ENCODE results near the gene ODF4. TPM values are rescaled to one million over a fixed set of nuclear protein-coding genes. Genes with fewer than 3 reads are reported as not detected.

The ODF4 gene
- total RNA-seq, 6 experiments from 2014 or later = not detected

- Mint-ChIP-seq H3K4me3 (peak overlapping the region; percentile 75; the same call in 1 of the 2 replicates), H3K27ac (no peak overlapping the region)
- TF ChIP-seq, protein P1, sequence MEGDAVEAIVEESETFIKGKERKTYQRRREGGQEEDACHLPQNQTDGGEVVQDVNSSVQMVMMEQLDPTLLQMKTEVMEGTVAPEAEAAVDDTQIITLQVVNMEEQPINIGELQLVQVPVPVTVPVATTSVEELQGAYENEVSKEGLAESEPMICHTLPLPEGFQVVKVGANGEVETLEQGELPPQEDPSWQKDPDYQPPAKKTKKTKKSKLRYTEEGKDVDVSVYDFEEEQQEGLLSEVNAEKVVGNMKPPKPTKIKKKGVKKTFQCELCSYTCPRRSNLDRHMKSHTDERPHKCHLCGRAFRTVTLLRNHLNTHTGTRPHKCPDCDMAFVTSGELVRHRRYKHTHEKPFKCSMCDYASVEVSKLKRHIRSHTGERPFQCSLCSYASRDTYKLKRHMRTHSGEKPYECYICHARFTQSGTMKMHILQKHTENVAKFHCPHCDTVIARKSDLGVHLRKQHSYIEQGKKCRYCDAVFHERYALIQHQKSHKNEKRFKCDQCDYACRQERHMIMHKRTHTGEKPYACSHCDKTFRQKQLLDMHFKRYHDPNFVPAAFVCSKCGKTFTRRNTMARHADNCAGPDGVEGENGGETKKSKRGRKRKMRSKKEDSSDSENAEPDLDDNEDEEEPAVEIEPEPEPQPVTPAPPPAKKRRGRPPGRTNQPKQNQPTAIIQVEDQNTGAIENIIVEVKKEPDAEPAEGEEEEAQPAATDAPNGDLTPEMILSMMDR (IDR thresholded peaks at IDR 0.05) = no peak
Measured at GRCh38 chr17:8327303-8327649, 12.4 kb upstream of the ODF4 start.

GRCh38 chr17:8332128-8332527 is 7.5 kb upstream of the ODF4 start:
- no peaks in the 10 kb centered on the region for H3K4me1 Mint-ChIP-seq (ENCODE audit: low read depth)
- H3K4me3 Mint-ChIP-seq = no peak overlapping the region
- no peak overlapping the region for H3K27ac Mint-ChIP-seq
- peaks cover 20% of the 10 kb centered on the region for H3K27me3 Mint-ChIP-seq (ENCODE audit: insufficient read depth)
- TF ChIP-seq, protein P1 (IDR thresholded peaks at IDR 0.05) = no peak
- no peaks in the 10 kb centered on the region for H3K9me3 Mint-ChIP-seq
- no peak for DNase-seq
- H3K36me3 Mint-ChIP-seq (ENCODE audit: low read depth) = no peaks in the 10 kb centered on the region

More at GRCh38 chr17:8327303-8327649, 12.4 kb upstream of the ODF4 start:
- Mint-ChIP-seq H3K4me1 (ENCODE audit: low read depth) (no peaks in the 10 kb centered on the region), H3K27me3 (ENCODE audit: insufficient read depth) (peaks cover 23% of the 10 kb centered on the region), H3K36me3 (ENCODE audit: low read depth) (no peaks in the 10 kb centered on the region), H3K9me3 (no peaks in the 10 kb centered on the region)
- DNase-seq = no peak

GRCh38 chr17:8332688-8333087 is 7.0 kb upstream of the ODF4 start:
- DNase-seq = no peak
- TF ChIP-seq, protein P1 (IDR thresholded peaks at IDR 0.05) = no peak
- peaks cover 20% of the 10 kb centered on the region for H3K27me3 Mint-ChIP-seq (ENCODE audit: insufficient read depth)
- H3K9me3 Mint-ChIP-seq = no peaks in the 10 kb centered on the region
- no peak overlapping the region for H3K4me3 Mint-ChIP-seq
- H3K27ac Mint-ChIP-seq = no peak overlapping the region
- 0 out of 2 replicates have a peak, but pooled peaks cover 1% of the 10 kb centered on the region for H3K4me1 Mint-ChIP-seq (ENCODE audit: low read depth)
- no peaks in the 10 kb centered on the region for H3K36me3 Mint-ChIP-seq (ENCODE audit: low read depth)

DNA sequence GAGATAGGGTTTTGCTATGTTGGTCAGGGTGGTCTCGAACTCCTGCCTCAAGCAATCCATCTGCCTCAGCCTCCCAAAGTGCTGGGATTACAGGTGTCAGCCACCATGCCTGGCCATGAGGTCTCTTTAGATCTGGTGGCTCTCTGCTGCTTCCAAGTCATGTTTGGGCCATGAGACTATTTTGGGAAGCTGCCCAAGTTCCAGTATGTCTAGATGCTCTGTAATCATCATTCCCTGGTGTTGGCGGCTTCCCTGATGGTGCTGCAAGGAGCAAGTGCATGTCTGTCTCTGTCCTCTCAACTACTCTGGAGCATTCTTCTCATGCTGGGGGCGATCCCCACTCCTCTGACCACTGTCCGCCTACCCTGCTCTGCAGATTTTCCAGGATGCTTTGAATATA is 6.4 kb upstream of the ODF4 start:
- H3K27ac Mint-ChIP-seq = no peak overlapping the region
- H3K36me3 Mint-ChIP-seq (ENCODE audit: low read depth) = no peaks in the 10 kb centered on the region
- no peak for DNase-seq
- peaks cover 7% of the 10 kb centered on the region; the same call in 1 of the 2 replicates for H3K4me1 Mint-ChIP-seq (ENCODE audit: low read depth)
- H3K9me3 Mint-ChIP-seq = no peaks in the 10 kb centered on the region
- TF ChIP-seq, protein P1 (IDR thresholded peaks at IDR 0.05) = no peak
- H3K27me3 Mint-ChIP-seq (ENCODE audit: insufficient read depth) = peaks cover 18% of the 10 kb centered on the region
- no peak overlapping the region for H3K4me3 Mint-ChIP-seq

GRCh38 chr17:8337802-8338752 is 1.6 kb upstream of the ODF4 start:
- Mint-ChIP-seq H3K27ac (no peak overlapping the region), H3K9me3 (no peaks in the 10 kb centered on the region), H3K4me1 (ENCODE audit: low read depth) (peaks cover 12% of the 10 kb centered on the region; the same call in 1 of the 2 replicates), H3K27me3 (ENCODE audit: insufficient read depth) (peaks cover 13% of the 10 kb centered on the region), H3K36me3 (ENCODE audit: low read depth) (no peaks in the 10 kb centered on the region), H3K4me3 (peak overlapping the region; percentile 51)
- TF ChIP-seq, protein P1 (IDR thresholded peaks at IDR 0.05) = no peak
- no peak for DNase-seq
